H1 (cell line): ENCODE data around the gene SEC31A. TPM values are rescaled to one million over a fixed set of nuclear protein-coding genes. Genes with fewer than 3 reads are reported as not detected.

Experiments
- CTCF ChIA-PET: fragments of 300-600 bp; sonication (Branson Sonifier 250); formaldehyde crosslinking; loops from one replicate; lab custom pipeline; 2021; ENCODE audit not compliant: partially characterized antibody; lab: Charles Lee
- POLR2A ChIA-PET: fragments of 300-600 bp; sonication (Branson Sonifier 250); formaldehyde crosslinking; loops from one replicate; lab custom pipeline; 2021; ENCODE audit warnings: inconsistent platforms; ENCODE audit not compliant: partially characterized antibody; lab: Charles Lee
- DNase-seq, 2 experiments: peaks; one replicate each; pipeline versions ENCODE4 v3.0.0 to v3.0.0-alpha.2; 2010 to 2022; ENCODE audit warnings: low spot score in 2 of 2, low read depth in 1 of 2, mixed read lengths in 1 of 2
- FAIRE-seq: peaks from 2 replicates; lab custom pipeline; 2011; peaks lifted over from hg19 to GRCh38; lab: Jason Lieb, UNC
- H2AFZ ChIP-seq: 2 replicates; pipeline ENCODE4 v1.8.1; 2012; ENCODE audit warnings: low read length, inconsistent platforms
- H2AK5ac ChIP-seq: 2 replicates; pipeline ENCODE4 v1.6.1; 2013; ENCODE audit warnings: low read depth, low read length
- H2BK120ac ChIP-seq: replicated peaks from 2 replicates; pipeline ENCODE3; 2013; ENCODE audit warnings: low read depth, low read length, inconsistent platforms
- H2BK12ac ChIP-seq: 2 replicates; pipeline ENCODE4 v1.6.1; 2013; ENCODE audit warnings: low read depth, low read length
- H2BK15ac ChIP-seq: 2 replicates; pipeline ENCODE4 v1.6.1; 2013; ENCODE audit warnings: low read length
- H2BK20ac ChIP-seq: 2 replicates; pipeline ENCODE4 v1.6.1; 2013; ENCODE audit warnings: low read length
- H2BK5ac ChIP-seq: 2 replicates; pipeline ENCODE4 v1.6.1; 2013; ENCODE audit warnings: low read depth, low read length
- H3K14ac ChIP-seq: 2 replicates; pipeline ENCODE4 v1.6.1; 2013; ENCODE audit warnings: inconsistent platforms; ENCODE audit not compliant: insufficient read length
- H3K18ac ChIP-seq: 2 replicates; pipeline ENCODE4 v1.6.1; 2013; ENCODE audit warnings: low read length; ENCODE audit errors: extremely low read depth
- H3K23ac ChIP-seq: 2 replicates; pipeline ENCODE4 v1.6.1; 2013; ENCODE audit warnings: inconsistent platforms; ENCODE audit not compliant: insufficient read length
- H3K23me2 ChIP-seq: 2 replicates; pipeline ENCODE4 v1.6.1; 2013; ENCODE audit warnings: low read depth, low read length
- H3K27ac ChIP-seq: 2 replicates; pipeline ENCODE4 v1.6.1; 2011; ENCODE audit warnings: low read depth, low read length, inconsistent platforms
- H3K27me3 ChIP-seq, 4 experiments: replicated peaks in 1 of 4; 1 replicate in 1 of 4; 2 replicates in 3 of 4; pipeline versions ENCODE4 v1.6.1 to v1.8.1; 2011 to 2013; ENCODE audit warnings: low read length in 3 of 4, mild to moderate bottlenecking in 3 of 4, inconsistent platforms in 2 of 4, mixed read lengths in 2 of 4, moderate library complexity in 1 of 4; ENCODE audit not compliant: control insufficient read depth in 3 of 4, insufficient read depth in 3 of 4; ENCODE audit errors: extremely low read depth in 1 of 4
- H3K36me3 ChIP-seq, 4 experiments: 2 replicates each; pipeline versions ENCODE4 v1.6.1 to v1.8.1; 2011 to 2013; ENCODE audit warnings: mild to moderate bottlenecking in 4 of 4, low read length in 3 of 4, moderate library complexity in 2 of 4, control low read depth in 1 of 4, inconsistent platforms in 1 of 4; ENCODE audit not compliant: insufficient read depth in 4 of 4, control insufficient read depth in 2 of 4
- H3K4ac ChIP-seq: replicated peaks from 2 replicates; pipeline ENCODE3; 2013; ENCODE audit warnings: low read length, low read depth, mixed read lengths, inconsistent platforms; ENCODE audit not compliant: insufficient read length
- H3K4me1 ChIP-seq, 4 experiments: replicated peaks in 1 of 4; 1 replicate in 1 of 4; 2 replicates in 3 of 4; pipeline versions ENCODE4 v1.6.1 to v1.8.1; 2011 to 2013; ENCODE audit warnings: low read length in 3 of 4, inconsistent platforms in 2 of 4, mixed read lengths in 1 of 4; ENCODE audit not compliant: insufficient read depth in 4 of 4, control insufficient read depth in 3 of 4
- H3K4me2 ChIP-seq, 2 experiments: 2 replicates each; pipeline versions ENCODE4 v1.6.1 to v1.8.1; 2011 to 2013; ENCODE audit warnings: low read depth in 2 of 2, low read length in 2 of 2, control low read depth in 1 of 2, inconsistent platforms in 1 of 2, mild to moderate bottlenecking in 1 of 2; ENCODE audit not compliant: insufficient read depth in 1 of 2
- H3K4me3 ChIP-seq, 4 experiments: fragments of 200-600, 300-600 bp in 1 of 4; sonication (generic), shearing (Covaris generic), sonication (Bioruptor Twin) in 1 of 4; 2 replicates each; pipeline versions ENCODE4 v1.5.1 to v1.8.1; 2011 to 2016; ENCODE audit warnings: low read length in 4 of 4, low read depth in 3 of 4, control low read depth in 2 of 4, inconsistent platforms in 2 of 4, mild to moderate bottlenecking in 2 of 4, mixed read lengths in 1 of 4, moderate library complexity in 1 of 4; ENCODE audit not compliant: insufficient read depth in 2 of 4; ENCODE audit errors: extremely low read depth in 1 of 4
- H3K56ac ChIP-seq: replicated peaks from 2 replicates; pipeline ENCODE3; 2013; ENCODE audit warnings: low read depth, mild to moderate bottlenecking, mixed read lengths, low read length, inconsistent platforms; ENCODE audit not compliant: insufficient read length
- H3K79me1 ChIP-seq: 2 replicates; pipeline ENCODE4 v1.6.1; 2013; ENCODE audit warnings: low read depth, low read length, control low read depth
- H3K79me2 ChIP-seq, 2 experiments: 2 replicates each; pipeline versions ENCODE4 v1.6.1 to v1.8.1; 2012 to 2013; ENCODE audit warnings: low read length in 2 of 2, mild to moderate bottlenecking in 2 of 2, inconsistent platforms in 1 of 2; ENCODE audit not compliant: insufficient read depth in 2 of 2, control insufficient read depth in 1 of 2
- H3K9ac ChIP-seq, 4 experiments: replicated peaks in 1 of 4; 1 replicate in 1 of 4; 2 replicates in 3 of 4; pipeline versions ENCODE4 v1.6.1 to v1.8.1; 2011 to 2013; ENCODE audit warnings: low read depth in 3 of 4, low read length in 3 of 4, control low read depth in 2 of 4, mild to moderate bottlenecking in 2 of 4, moderate library complexity in 2 of 4, inconsistent platforms in 1 of 4; ENCODE audit errors: extremely low read depth in 1 of 4
- H3K9me3 ChIP-seq, 2 experiments: 2 replicates each; pipeline versions ENCODE4 v1.6.1 to v1.8.1; 2012 to 2013; ENCODE audit warnings: mild to moderate bottlenecking in 2 of 2, moderate library complexity in 2 of 2, control low read depth in 1 of 2, inconsistent platforms in 1 of 2, low read depth in 1 of 2, low read length in 1 of 2, mixed read lengths in 1 of 2; ENCODE audit not compliant: insufficient read depth in 2 of 2
- H4K20me1 ChIP-seq, 2 experiments: replicated peaks in 1 of 2; 2 replicates each; pipeline versions ENCODE3 to v1.8.1; 2011 to 2013; ENCODE audit warnings: inconsistent platforms in 2 of 2, low read length in 2 of 2, mild to moderate bottlenecking in 1 of 2; ENCODE audit not compliant: insufficient read depth in 2 of 2, control insufficient read depth in 1 of 2
- H4K5ac ChIP-seq: 2 replicates; pipeline ENCODE4 v1.6.1; 2013; ENCODE audit warnings: low read length, low read depth, mixed read lengths, inconsistent platforms; ENCODE audit not compliant: insufficient read length
- H4K8ac ChIP-seq: 2 replicates; pipeline ENCODE4 v1.8.0; 2013; ENCODE audit warnings: mild to moderate bottlenecking, moderate library complexity, low read length, inconsistent platforms; ENCODE audit not compliant: insufficient read depth; ENCODE audit errors: extremely low read depth
- H4K91ac ChIP-seq: replicated peaks from 2 replicates; pipeline ENCODE3; 2013; ENCODE audit warnings: low read length, mixed read lengths, inconsistent platforms; ENCODE audit not compliant: insufficient read length
- WGBS, 2 experiments: shearing (Covaris generic) in 1 of 2; methylation state at CpG; one replicate each; pipeline versions ENCODE4 v1.1.6 to v1.1.7; 2013 to 2015; ENCODE audit warnings: low lambda C conversion rate in 2 of 2, mixed read lengths in 2 of 2, inconsistent platforms in 1 of 2, low coverage in 1 of 2, missing lambda C conversion rate in 1 of 2; ENCODE audit not compliant: insufficient replicate concordance in 2 of 2, insufficient coverage in 1 of 2, insufficient read length in 1 of 2; ENCODE audit errors: extremely low coverage in 1 of 2, missing lambda C conversion rate in 1 of 2; 5-methylcytosine and 5-hydroxymethylcytosine counted together
- polyA plus RNA-seq, 7 experiments: library from polyadenylated mRNA; depleted of rRNA in 3 of 7; stranded (reverse) in 5 of 7; unstranded in 2 of 7; fragments of >200 nt in 5 of 7; fragments of 200-250 nt in 2 of 7; gene quantifications; 1 replicate in 5 of 7; 2 replicates in 1 of 7; 4 replicates in 1 of 7; pipeline versions ENCODE4 v1.2.1 to v1.2.3, GENCODE V29; 2011 to 2013; ENCODE audit warnings: missing spikeins in 2 of 7, mixed read lengths in 2 of 7
- total RNA-seq: library from RNA; stranded (reverse); fragmentation: NEBNext Ultra II Directional; extraction: Animal tissue kit (Norgen Biotek cat#: 25700); gene quantifications from 2 replicates; pipeline ENCODE4 v1.2.1, GENCODE V29; 2021

The SEC31A gene
- total and polyA plus RNA-seq, 2 of the 8 experiments (the other 6 are each of a cell fraction or from before 2014, with no cell fraction given): 112 to 125 TPM

GRCh38 chr4:82906469-82906868 is 15.5 kb upstream of the SEC31A start:
- Histone ChIP-seq H4K8ac (no peak overlapping the region), H3K4me1 (no peaks in the 10 kb centered on the region), H2BK12ac (no peak overlapping the region), H2AK5ac (no peak overlapping the region), H2BK20ac (no peak overlapping the region), H3K9ac (no peak overlapping the region), H3K23me2 (peaks cover under 1% of the 10 kb centered on the region; the same call in 1 of the 2 replicates), H3K23ac (no peak overlapping the region), H2BK5ac (no peak overlapping the region), H3K4me2 (no peak overlapping the region), H4K91ac (no peak overlapping the region), H3K9me3 (no peaks in the 10 kb centered on the region), H4K20me1 (no peaks in the 10 kb centered on the region), H3K36me3 (peaks cover 6 to 61% (median 24%) of the 10 kb centered on the region in 4 experiments), H2BK15ac (no peak overlapping the region), H3K4ac (no peak overlapping the region), H2BK120ac (no peak overlapping the region), H3K27ac (no peak overlapping the region), H2AFZ (no peak overlapping the region), H3K18ac (no peak overlapping the region), H3K79me2 (peaks cover 0 to 22% of the 10 kb centered on the region in 2 experiments; a peak in 2 of 4 replicates), H3K4me3 (no peak overlapping the region), H3K79me1 (no peaks in the 10 kb centered on the region; the same call in 1 of the 2 replicates), H3K56ac (no peak overlapping the region), H3K14ac (no peak overlapping the region), H4K5ac (no peak overlapping the region), H3K27me3 (no peaks in the 10 kb centered on the region)
- CTCF ChIA-PET: no interaction called here
- POLR2A ChIA-PET: interaction anchor here (1.3 kb wide), 1 partner anchor 29 kb away, joined by 3 read pairs; no protein-coding TSS in a partner anchor
- DNase-seq (no peak), FAIRE-seq (no peak)
- 83% methylated on average over 3 of the region's 3 CpGs; no CpG with 5 or more reads in 1 of the 2 experiments for WGBS, 2 experiments
